ENCODE data around the gene FABP1.

Gene FABP1

DNA sequence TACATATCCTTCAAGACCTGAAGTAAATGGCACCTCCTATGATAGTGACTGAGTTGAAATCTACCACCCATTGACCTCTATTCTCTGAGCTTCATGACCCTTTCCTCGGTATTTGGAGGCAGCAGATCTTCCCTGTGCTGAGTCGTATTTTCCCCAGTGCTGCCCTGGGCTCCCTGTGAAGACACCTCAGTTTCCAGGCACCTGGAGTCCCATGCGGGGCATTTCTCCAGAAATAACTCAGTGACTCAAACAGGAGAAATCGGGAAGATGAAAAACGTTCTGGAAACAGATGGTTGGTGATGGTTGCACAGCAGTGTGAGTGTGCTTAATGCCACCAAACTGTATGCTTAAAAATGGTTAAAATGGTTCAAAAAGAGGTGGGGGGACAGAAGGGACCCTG, 42.3 kb downstream of the FABP1 start:
- Histone ChIP-seq H3K9me3 (replicated peaks; ENCODE audit: insufficient read depth, low read length) (no peaks in the 10 kb centered on the region), H3K27me3 (replicated peaks; ENCODE audit: insufficient read depth, low read length) (no peaks in the 10 kb centered on the region), H3K27ac (ENCODE audit: low read length) (no peak overlapping the region), H3K79me2 (ENCODE audit: low read length) (no peaks in the 10 kb centered on the region), H3F3A (ENCODE audit: insufficient read depth, low read length) (no peaks in the 10 kb centered on the region), H2AFZ (ENCODE audit: low read length) (no peak overlapping the region), H3K9ac (ENCODE audit: low read length) (no peak overlapping the region), H3K9me2 (replicated peaks; ENCODE audit: insufficient read depth, low read length) (no peaks in the 10 kb centered on the region), H3K36me3 (replicated peaks; ENCODE audit: insufficient read depth, low read length) (no peaks in the 10 kb centered on the region), H4K20me1 (ENCODE audit: insufficient read depth, low read length) (no peaks in the 10 kb centered on the region), H3K4me2 (ENCODE audit: low read depth, low read length) (no peak overlapping the region), H3K4me1 (ENCODE audit: low read length) (no peaks in the 10 kb centered on the region), H3K4me3 (ENCODE audit: low read length) (no peak overlapping the region)
- no peak for DNase-seq
- TF ChIP-seq, protein P1, sequence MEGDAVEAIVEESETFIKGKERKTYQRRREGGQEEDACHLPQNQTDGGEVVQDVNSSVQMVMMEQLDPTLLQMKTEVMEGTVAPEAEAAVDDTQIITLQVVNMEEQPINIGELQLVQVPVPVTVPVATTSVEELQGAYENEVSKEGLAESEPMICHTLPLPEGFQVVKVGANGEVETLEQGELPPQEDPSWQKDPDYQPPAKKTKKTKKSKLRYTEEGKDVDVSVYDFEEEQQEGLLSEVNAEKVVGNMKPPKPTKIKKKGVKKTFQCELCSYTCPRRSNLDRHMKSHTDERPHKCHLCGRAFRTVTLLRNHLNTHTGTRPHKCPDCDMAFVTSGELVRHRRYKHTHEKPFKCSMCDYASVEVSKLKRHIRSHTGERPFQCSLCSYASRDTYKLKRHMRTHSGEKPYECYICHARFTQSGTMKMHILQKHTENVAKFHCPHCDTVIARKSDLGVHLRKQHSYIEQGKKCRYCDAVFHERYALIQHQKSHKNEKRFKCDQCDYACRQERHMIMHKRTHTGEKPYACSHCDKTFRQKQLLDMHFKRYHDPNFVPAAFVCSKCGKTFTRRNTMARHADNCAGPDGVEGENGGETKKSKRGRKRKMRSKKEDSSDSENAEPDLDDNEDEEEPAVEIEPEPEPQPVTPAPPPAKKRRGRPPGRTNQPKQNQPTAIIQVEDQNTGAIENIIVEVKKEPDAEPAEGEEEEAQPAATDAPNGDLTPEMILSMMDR (IDR thresholded peaks at IDR 0.05; ENCODE audit: low read length): no peak
- TF ChIP-seq EZH2phosphoT487 (IDR thresholded peaks at IDR 0.05; ENCODE audit: low read length) (no peak), EZH2 (optimal IDR thresholded peaks at IDR 0.05; ENCODE audit: low read depth, low read length) (no peak)

DNA sequence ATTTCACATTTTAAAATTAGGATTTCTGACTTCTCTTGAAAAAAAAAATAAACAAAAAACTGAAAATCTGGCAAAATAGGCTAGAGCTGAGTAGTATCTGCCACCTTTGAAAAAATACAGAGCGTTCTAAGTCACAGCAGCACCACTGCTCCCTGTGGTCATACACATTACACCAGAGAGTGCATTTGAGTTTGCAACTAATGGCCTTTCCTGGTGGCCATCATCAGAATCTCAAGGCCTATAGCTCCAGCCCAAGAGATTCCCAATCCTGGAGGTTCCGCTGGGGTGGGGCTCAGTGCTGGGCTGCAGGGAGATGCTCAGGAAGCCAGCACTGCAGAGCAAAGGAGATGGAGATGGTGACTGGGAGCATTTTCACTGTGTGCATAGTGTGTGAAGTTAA, 42.8 kb downstream of the FABP1 start:
- Histone ChIP-seq H3K36me3 (replicated peaks; ENCODE audit: insufficient read depth, low read length) (no peaks in the 10 kb centered on the region), H3K27me3 (replicated peaks; ENCODE audit: insufficient read depth, low read length) (no peaks in the 10 kb centered on the region), H2AFZ (ENCODE audit: low read length) (no peak overlapping the region), H3K9me3 (replicated peaks; ENCODE audit: insufficient read depth, low read length) (no peaks in the 10 kb centered on the region), H3K4me3 (ENCODE audit: low read length) (no peak overlapping the region), H3K4me1 (ENCODE audit: low read length) (no peaks in the 10 kb centered on the region), H3K27ac (ENCODE audit: low read length) (no peak overlapping the region), H3K4me2 (ENCODE audit: low read depth, low read length) (no peak overlapping the region), H3K9ac (ENCODE audit: low read length) (no peak overlapping the region), H3K9me2 (replicated peaks; ENCODE audit: insufficient read depth, low read length) (no peaks in the 10 kb centered on the region), H3F3A (ENCODE audit: insufficient read depth, low read length) (no peaks in the 10 kb centered on the region), H4K20me1 (ENCODE audit: insufficient read depth, low read length) (no peaks in the 10 kb centered on the region), H3K79me2 (ENCODE audit: low read length) (no peaks in the 10 kb centered on the region)
- no peak for TF ChIP-seq EZH2phosphoT487 (IDR thresholded peaks at IDR 0.05; ENCODE audit: low read length)
- DNase-seq: no peak

DNA sequence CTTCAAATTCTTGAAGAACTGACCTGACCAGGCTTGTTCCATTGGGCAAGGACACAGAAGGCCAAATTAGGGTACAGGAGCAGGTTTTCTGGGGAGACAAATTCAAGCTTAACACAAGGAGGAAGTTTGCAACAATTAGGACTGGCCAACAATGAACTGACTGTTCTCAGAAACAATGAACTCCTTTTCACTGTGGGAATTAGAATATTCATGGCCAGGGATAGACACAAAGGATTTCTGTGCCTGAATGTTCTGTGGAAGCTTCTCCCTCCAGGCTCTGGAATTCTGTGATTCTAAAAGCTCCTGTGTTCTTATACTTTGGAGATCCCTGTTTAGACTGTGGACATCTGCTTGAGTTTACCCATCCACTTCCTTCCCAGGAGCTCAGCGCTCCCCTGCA, 45.1 kb downstream of the FABP1 start:
- Histone ChIP-seq H3K27me3 (replicated peaks; ENCODE audit: insufficient read depth, low read length) (no peaks in the 10 kb centered on the region), H3K27ac (ENCODE audit: low read length) (no peak overlapping the region), H3K36me3 (replicated peaks; ENCODE audit: insufficient read depth, low read length) (no peaks in the 10 kb centered on the region), H3K4me2 (ENCODE audit: low read depth, low read length) (no peak overlapping the region), H4K20me1 (ENCODE audit: insufficient read depth, low read length) (no peaks in the 10 kb centered on the region), H3K9me2 (replicated peaks; ENCODE audit: insufficient read depth, low read length) (no peaks in the 10 kb centered on the region), H3K79me2 (ENCODE audit: low read length) (no peaks in the 10 kb centered on the region), H3K4me1 (ENCODE audit: low read length) (no peaks in the 10 kb centered on the region), H3K9me3 (replicated peaks; ENCODE audit: insufficient read depth, low read length) (no peaks in the 10 kb centered on the region), H3K4me3 (ENCODE audit: low read length) (no peak overlapping the region), H3K9ac (ENCODE audit: low read length) (no peak overlapping the region), H2AFZ (ENCODE audit: low read length) (no peak overlapping the region), H3F3A (ENCODE audit: insufficient read depth, low read length) (no peaks in the 10 kb centered on the region)
- no peak for DNase-seq
- TF ChIP-seq EZH2 (optimal IDR thresholded peaks at IDR 0.05; ENCODE audit: low read depth, low read length) (no peak), EZH2phosphoT487 (IDR thresholded peaks at IDR 0.05; ENCODE audit: low read length) (no peak)
- TF ChIP-seq, protein P1 (IDR thresholded peaks at IDR 0.05; ENCODE audit: low read length): no peak

DNA sequence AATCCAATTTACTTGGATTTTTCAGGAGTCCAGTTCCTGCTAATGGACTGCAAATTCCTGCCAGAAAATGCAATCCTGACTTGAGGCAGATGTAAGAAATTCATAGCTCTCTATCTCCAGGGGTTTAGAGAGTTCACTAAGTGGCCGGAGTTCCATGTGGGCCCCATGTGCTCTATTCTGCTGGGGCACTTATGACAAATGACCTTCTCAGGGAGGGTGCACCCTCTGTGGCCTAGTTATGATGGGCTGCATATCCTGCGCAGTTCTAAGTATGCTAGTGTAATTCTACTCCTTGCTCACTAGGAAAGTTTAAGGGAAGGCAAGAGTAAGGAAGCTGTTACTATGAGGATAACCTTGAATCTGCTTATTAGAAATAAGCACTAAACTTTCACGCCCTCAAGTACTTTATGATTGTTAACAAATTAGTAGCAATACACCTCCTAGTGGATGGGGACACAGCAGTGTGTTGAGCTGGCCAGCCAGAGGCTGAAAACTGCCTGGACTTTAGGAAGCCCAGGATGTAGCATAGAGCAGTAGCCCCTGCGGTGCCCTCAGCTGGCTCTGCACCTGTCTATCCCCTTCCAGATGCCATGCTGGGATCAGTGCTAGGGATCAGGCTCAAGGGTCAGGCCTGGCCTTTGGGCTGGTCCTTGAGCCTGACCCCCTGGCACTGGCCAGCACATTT, 45.8 kb downstream of the FABP1 start:
- TF ChIP-seq EZH2phosphoT487 (IDR thresholded peaks at IDR 0.05; ENCODE audit: low read length): no peak
- TF ChIP-seq, protein P1 (IDR thresholded peaks at IDR 0.05; ENCODE audit: low read length): no peak
- no peak for TF ChIP-seq EZH2 (optimal IDR thresholded peaks at IDR 0.05; ENCODE audit: low read depth, low read length)
- H3K79me2 ChIP-seq (ENCODE audit: low read length): no peaks in the 10 kb centered on the region
- DNase-seq: no peak
- no peaks in the 10 kb centered on the region for H4K20me1 ChIP-seq (ENCODE audit: insufficient read depth, low read length)
- H3K27ac ChIP-seq (ENCODE audit: low read length): no peak overlapping the region
- no peak overlapping the region for H2AFZ ChIP-seq (ENCODE audit: low read length)
- H3K4me3 ChIP-seq (ENCODE audit: low read length): no peak overlapping the region
- H3K9me2 ChIP-seq (replicated peaks; ENCODE audit: insufficient read depth, low read length): no peaks in the 10 kb centered on the region
- H3F3A ChIP-seq (ENCODE audit: insufficient read depth, low read length): no peaks in the 10 kb centered on the region
- H3K27me3 ChIP-seq (replicated peaks; ENCODE audit: insufficient read depth, low read length): no peaks in the 10 kb centered on the region
- no peaks in the 10 kb centered on the region for H3K36me3 ChIP-seq (replicated peaks; ENCODE audit: insufficient read depth, low read length)
- H3K4me1 ChIP-seq (ENCODE audit: low read length): no peaks in the 10 kb centered on the region
- H3K4me2 ChIP-seq (ENCODE audit: low read depth, low read length): no peak overlapping the region
- no peak overlapping the region for H3K9ac ChIP-seq (ENCODE audit: low read length)
- H3K9me3 ChIP-seq (replicated peaks; ENCODE audit: insufficient read depth, low read length): no peaks in the 10 kb centered on the region

Measured in MM.1S (cell line).